ENCODE data around the gene CALN1. TPM values are rescaled to one million over a fixed set of nuclear protein-coding genes. Genes with fewer than 3 reads are reported as not detected.

CALN1 gene
- total and polyA plus RNA-seq, 12 donors = not detected

DNA sequence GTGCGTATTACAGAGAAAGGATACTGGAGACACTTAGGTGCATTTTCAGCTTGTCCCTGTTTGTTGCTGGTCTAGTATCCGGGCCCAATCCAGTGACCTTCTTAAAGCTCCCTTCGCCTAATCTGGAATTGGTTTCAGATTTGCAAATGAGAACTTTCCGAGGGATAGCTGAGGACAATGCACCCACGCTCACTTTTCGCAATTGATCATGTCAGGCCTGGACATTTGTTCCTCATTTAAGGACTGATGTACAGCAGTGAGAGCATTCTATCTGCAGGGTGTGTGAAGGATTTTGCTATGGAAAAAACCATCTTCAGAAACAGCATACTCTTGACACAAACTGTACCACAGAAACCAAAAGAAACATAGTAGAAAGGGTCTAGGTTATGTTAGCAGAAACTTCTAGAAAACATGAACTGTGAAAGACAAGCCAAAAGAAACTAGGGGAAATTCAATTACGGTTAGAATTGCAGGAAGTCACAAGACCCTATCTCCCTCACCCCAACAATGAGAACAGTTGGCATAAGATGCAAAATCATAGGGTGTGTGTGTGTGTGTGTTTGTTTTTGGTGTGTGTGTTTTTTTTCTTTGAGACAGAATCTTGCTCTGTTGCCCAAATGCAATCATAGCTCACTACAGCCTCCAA, 331.1 kb downstream of the CALN1 start:
- WGBS, 2 donors = 79 to 82% methylated on average over 7 of the region's 7 CpGs
- H3K4me3 ChIP-seq = no peak overlapping the region
- ATAC-seq = no peak
- no peak overlapping the region for H3K27ac ChIP-seq
- intact Hi-C loops (cut with DNase I) = no loop called here
- no peaks in the 10 kb centered on the region for H3K36me3 ChIP-seq
- no peaks in the 10 kb centered on the region for H3K27me3 ChIP-seq
- DNase-seq = no peak
- TF ChIP-seq, protein P1, sequence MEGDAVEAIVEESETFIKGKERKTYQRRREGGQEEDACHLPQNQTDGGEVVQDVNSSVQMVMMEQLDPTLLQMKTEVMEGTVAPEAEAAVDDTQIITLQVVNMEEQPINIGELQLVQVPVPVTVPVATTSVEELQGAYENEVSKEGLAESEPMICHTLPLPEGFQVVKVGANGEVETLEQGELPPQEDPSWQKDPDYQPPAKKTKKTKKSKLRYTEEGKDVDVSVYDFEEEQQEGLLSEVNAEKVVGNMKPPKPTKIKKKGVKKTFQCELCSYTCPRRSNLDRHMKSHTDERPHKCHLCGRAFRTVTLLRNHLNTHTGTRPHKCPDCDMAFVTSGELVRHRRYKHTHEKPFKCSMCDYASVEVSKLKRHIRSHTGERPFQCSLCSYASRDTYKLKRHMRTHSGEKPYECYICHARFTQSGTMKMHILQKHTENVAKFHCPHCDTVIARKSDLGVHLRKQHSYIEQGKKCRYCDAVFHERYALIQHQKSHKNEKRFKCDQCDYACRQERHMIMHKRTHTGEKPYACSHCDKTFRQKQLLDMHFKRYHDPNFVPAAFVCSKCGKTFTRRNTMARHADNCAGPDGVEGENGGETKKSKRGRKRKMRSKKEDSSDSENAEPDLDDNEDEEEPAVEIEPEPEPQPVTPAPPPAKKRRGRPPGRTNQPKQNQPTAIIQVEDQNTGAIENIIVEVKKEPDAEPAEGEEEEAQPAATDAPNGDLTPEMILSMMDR (IDR thresholded peaks at IDR 0.05) = no peak
- H3K4me1 ChIP-seq = no peaks in the 10 kb centered on the region
- H3K9me3 ChIP-seq = no peaks in the 10 kb centered on the region

DNA sequence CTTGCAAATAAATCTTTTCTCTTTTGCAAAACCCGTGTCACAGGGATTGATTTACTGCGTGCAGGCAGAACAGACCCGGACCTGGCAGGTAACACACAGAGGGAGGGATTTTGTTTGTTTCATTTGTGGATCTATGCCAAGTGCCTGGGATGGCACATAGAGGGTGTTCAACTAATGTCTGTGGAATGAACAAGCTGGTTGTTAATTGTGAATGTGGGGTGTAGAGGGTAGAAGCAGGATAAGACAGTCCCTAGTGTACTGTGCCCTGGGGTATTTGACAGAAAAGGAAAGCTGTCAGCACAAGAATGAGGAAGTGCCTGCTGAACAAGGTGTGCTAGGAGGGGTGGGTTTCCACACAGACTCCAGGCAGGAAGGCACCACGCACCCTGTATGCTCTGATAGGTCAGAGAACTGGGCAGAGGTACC, 331.8 kb downstream of the CALN1 start:
- Histone ChIP-seq H3K36me3 (no peaks in the 10 kb centered on the region), H3K27me3 (no peaks in the 10 kb centered on the region), H3K9me3 (no peaks in the 10 kb centered on the region), H3K4me1 (no peaks in the 10 kb centered on the region), H3K4me3 (no peak overlapping the region), H3K27ac (no peak overlapping the region)
- TF ChIP-seq, protein P1 (IDR thresholded peaks at IDR 0.05) = no peak
- 66 to 78% methylated on average over 4 of the region's 4 CpGs for WGBS, 2 donors
- intact Hi-C loops (cut with DNase I) = no loop called here
- no peak for ATAC-seq
- no peak for DNase-seq

DNA sequence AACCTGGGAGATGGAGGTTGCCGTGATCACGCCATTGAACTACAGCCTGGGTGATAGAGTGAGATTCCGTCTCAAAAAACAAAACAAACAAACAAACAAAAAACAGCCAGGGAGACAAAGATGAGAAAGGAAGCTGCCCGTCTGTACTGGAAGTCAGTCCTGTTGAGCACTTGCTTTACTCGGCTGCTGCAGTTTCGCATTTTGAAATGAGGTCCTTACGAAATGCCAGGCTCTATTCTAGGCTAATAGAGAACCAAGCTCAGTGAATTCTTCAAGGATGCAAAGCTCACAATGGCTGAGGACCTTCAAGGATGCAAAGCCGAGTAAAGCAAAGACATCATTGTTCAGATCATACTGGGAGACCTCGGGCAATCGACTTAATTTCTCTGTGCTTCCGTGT, 333.3 kb downstream of the CALN1 start:
- intact Hi-C loops (cut with DNase I) = no loop called here
- Histone ChIP-seq H3K4me3 (no peak overlapping the region), H3K36me3 (no peaks in the 10 kb centered on the region), H3K9me3 (peaks cover 0 to 5% (median 0%) of the 10 kb centered on the region in 11 donors), H3K27ac (no peak overlapping the region), H3K27me3 (no peaks in the 10 kb centered on the region), H3K4me1 (no peaks in the 10 kb centered on the region)
- WGBS, 2 donors = 91 to 92% methylated on average over 11 of the region's 11 CpGs
- DNase-seq (no peak), ATAC-seq (no peak)
- TF ChIP-seq, protein P1 (IDR thresholded peaks at IDR 0.05) = no peak

DNA sequence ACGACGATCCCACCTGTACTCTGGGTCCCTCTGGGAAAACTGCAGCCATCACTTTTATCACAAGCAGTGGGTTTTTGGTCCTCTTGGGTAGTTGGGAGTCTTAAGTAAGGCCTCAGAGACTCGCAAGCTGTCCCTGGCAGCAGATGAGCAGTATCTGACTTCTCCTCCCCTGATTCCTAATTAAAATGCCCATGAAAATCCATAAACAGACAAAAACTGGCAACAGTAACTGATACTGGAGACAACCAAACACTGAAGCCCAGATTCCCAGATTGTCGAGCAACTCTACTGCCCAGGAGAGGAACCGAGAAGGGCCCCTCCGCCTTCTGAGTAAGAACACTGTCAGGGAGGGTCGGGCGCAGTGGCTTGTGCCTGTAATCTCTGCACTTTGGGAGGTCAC, 333.8 kb downstream of the CALN1 start:
- Histone ChIP-seq H3K4me3 (no peak overlapping the region), H3K9me3 (peaks cover 0 to 10% (median 0%) of the 10 kb centered on the region in 11 donors), H3K27me3 (no peaks in the 10 kb centered on the region), H3K4me1 (no peaks in the 10 kb centered on the region), H3K27ac (no peak overlapping the region), H3K36me3 (no peaks in the 10 kb centered on the region)
- 90 to 91% methylated on average over 8 of the region's 8 CpGs for WGBS, 2 donors
- TF ChIP-seq, protein P1 (IDR thresholded peaks at IDR 0.05) = no peak
- intact Hi-C loops (cut with DNase I) = no loop called here
- ATAC-seq = no peak
- no peak for DNase-seq

Data from heart right ventricle (tissue), 16 donors.